ENCODE data around the gene TDRD10.

Gene TDRD10

GRCh38 chr1:154501423-154502065, 475 bp upstream of the TDRD10 start:
- Histone ChIP-seq H3K79me2 (ENCODE audit: insufficient read depth, low read length) (no peaks in the 10 kb centered on the region), H3K9ac (ENCODE audit: low read depth, low read length) (no peak overlapping the region), H3K4me2 (ENCODE audit: insufficient read depth, low read length) (no peak overlapping the region), H3K36me3 (ENCODE audit: insufficient read depth, low read length) (no peaks in the 10 kb centered on the region), H3K4me1 (ENCODE audit: insufficient read depth, low read length) (no peaks in the 10 kb centered on the region), H3K9me3 (ENCODE audit: insufficient read depth, low read length, severe bottlenecking) (no peaks in the 10 kb centered on the region), H2AFZ (ENCODE audit: low read depth, low read length) (no peak overlapping the region), H3K4me3 (ENCODE audit: low read depth in 1 of 2, low read length in 2 of 2) (no peak overlapping the region), H3K27me3 (ENCODE audit: insufficient read depth, low read length, poor library complexity) (peaks cover 7% of the 10 kb centered on the region), H3K27ac (ENCODE audit: low read length) (no peak overlapping the region), H4K20me1 (ENCODE audit: insufficient read depth, low read length) (no peaks in the 10 kb centered on the region)
- ATAC-seq (ENCODE audit: insufficient read depth, low read depth) (no peak), DNase-seq (no peak)
- TF ChIP-seq CTCF (IDR thresholded peaks at IDR 0.05; ENCODE audit: borderline replicate concordance, extremely low read depth, low read length, poor library complexity, severe bottlenecking) = no peak
- no peak for TF ChIP-seq EZH2 (IDR thresholded peaks at IDR 0.05; ENCODE audit: borderline replicate concordance, low read depth, low read length, severe bottlenecking)

GRCh38 chr1:154502744-154503115, 711 bp downstream of the TDRD10 start:
- TF ChIP-seq CTCF (IDR thresholded peaks at IDR 0.05; ENCODE audit: borderline replicate concordance, extremely low read depth, low read length, poor library complexity, severe bottlenecking) = no peak
- TF ChIP-seq EZH2 (IDR thresholded peaks at IDR 0.05; ENCODE audit: borderline replicate concordance, low read depth, low read length, severe bottlenecking) = no peak
- H3K79me2 ChIP-seq (ENCODE audit: insufficient read depth, low read length) = no peaks in the 10 kb centered on the region
- H4K20me1 ChIP-seq (ENCODE audit: insufficient read depth, low read length) = no peaks in the 10 kb centered on the region
- no peak overlapping the region for H3K4me3 ChIP-seq (ENCODE audit: low read depth in 1 of 2, low read length in 2 of 2)
- H3K4me1 ChIP-seq (ENCODE audit: insufficient read depth, low read length) = no peaks in the 10 kb centered on the region
- ATAC-seq (ENCODE audit: insufficient read depth, low read depth) (no peak), DNase-seq (no peak)
- no peak overlapping the region for H3K9ac ChIP-seq (ENCODE audit: low read depth, low read length)
- H3K27ac ChIP-seq (ENCODE audit: low read length) = no peak overlapping the region
- peaks cover 7% of the 10 kb centered on the region for H3K27me3 ChIP-seq (ENCODE audit: insufficient read depth, low read length, poor library complexity)
- no peaks in the 10 kb centered on the region for H3K9me3 ChIP-seq (ENCODE audit: insufficient read depth, low read length, severe bottlenecking)
- H2AFZ ChIP-seq (ENCODE audit: low read depth, low read length) = no peak overlapping the region
- H3K4me2 ChIP-seq (ENCODE audit: insufficient read depth, low read length) = no peak overlapping the region
- H3K36me3 ChIP-seq (ENCODE audit: insufficient read depth, low read length) = no peaks in the 10 kb centered on the region

GRCh38 chr1:154503898-154504297, 1.9 kb downstream of the TDRD10 start:
- H3K36me3 ChIP-seq (ENCODE audit: insufficient read depth, low read length) = no peaks in the 10 kb centered on the region
- no peaks in the 10 kb centered on the region for H3K79me2 ChIP-seq (ENCODE audit: insufficient read depth, low read length)
- no peak overlapping the region for H3K9ac ChIP-seq (ENCODE audit: low read depth, low read length)
- H3K27me3 ChIP-seq (ENCODE audit: insufficient read depth, low read length, poor library complexity) = peaks cover 9% of the 10 kb centered on the region
- H3K4me3 ChIP-seq (ENCODE audit: low read depth in 1 of 2, low read length in 2 of 2) = no peak overlapping the region
- H4K20me1 ChIP-seq (ENCODE audit: insufficient read depth, low read length) = no peaks in the 10 kb centered on the region
- H3K9me3 ChIP-seq (ENCODE audit: insufficient read depth, low read length, severe bottlenecking) = no peaks in the 10 kb centered on the region
- no peak overlapping the region for H2AFZ ChIP-seq (ENCODE audit: low read depth, low read length)
- H3K4me1 ChIP-seq (ENCODE audit: insufficient read depth, low read length) = no peaks in the 10 kb centered on the region
- DNase-seq = no peak
- ATAC-seq (ENCODE audit: insufficient read depth, low read depth) = no peak
- no peak overlapping the region for H3K27ac ChIP-seq (ENCODE audit: low read length)
- no peak overlapping the region for H3K4me2 ChIP-seq (ENCODE audit: insufficient read depth, low read length)
- TF ChIP-seq EZH2 (IDR thresholded peaks at IDR 0.05; ENCODE audit: borderline replicate concordance, low read depth, low read length, severe bottlenecking) (no peak), CTCF (IDR thresholded peaks at IDR 0.05; ENCODE audit: borderline replicate concordance, extremely low read depth, low read length, poor library complexity, severe bottlenecking) (no peak)
